ENCODE measurements around the gene MSH4. TPM values are rescaled to one million over a fixed set of nuclear protein-coding genes. Genes with fewer than 3 reads are reported as not detected.

MSH4 gene
- total RNA-seq, 4 donors from 2014 or later = 0.67 to 0.93 TPM; not detected in 2

- Histone ChIP-seq H3K27me3 (no peaks in the 10 kb centered on the region), H3K4me3 (no peak overlapping the region), H3K9me3 (no peaks in the 10 kb centered on the region), H3K36me3 (peaks cover 10 to 53% of the 10 kb centered on the region in 2 donors), H3K27ac (peak overlapping the region in 1 of 4 donors; percentile 5), H3K4me1 (peaks cover 3 to 60% (median 37%) of the 10 kb centered on the region in 3 donors)
- TF ChIP-seq EP300 (IDR thresholded peaks at IDR 0.05) (no peak), POLR2AphosphoS5 (IDR thresholded peaks at IDR 0.05) (no peak), CTCF (IDR thresholded peaks at IDR 0.05) (no peak), POLR2A (IDR thresholded peaks at IDR 0.05) (no peak)
- no peak for ATAC-seq
These were observed 6.7 kb upstream of the MSH4 start for GRCh38 chr1:75789988-75790387.

GRCh38 chr1:75791022-75791421 lies 5.7 kb upstream of the MSH4 start:
- peaks cover 3 to 52% (median 37%) of the 10 kb centered on the region in 3 donors for H3K4me1 ChIP-seq
- H3K27me3 ChIP-seq = no peaks in the 10 kb centered on the region
- ATAC-seq = no peak
- TF ChIP-seq CTCF (IDR thresholded peaks at IDR 0.05) = no peak
- TF ChIP-seq POLR2A (IDR thresholded peaks at IDR 0.05) = no peak
- no peak for TF ChIP-seq EP300 (IDR thresholded peaks at IDR 0.05)
- no peak for TF ChIP-seq POLR2AphosphoS5 (IDR thresholded peaks at IDR 0.05)
- WGBS, 2 donors (ENCODE audit: low coverage in 1 of 2) = 44 to 76% methylated on average over 1 of the region's 1 CpG
- peak overlapping the region in 3 of 4 donors; percentile 18 to 48 (median 37) for H3K27ac ChIP-seq
- no peak overlapping the region for H3K4me3 ChIP-seq
- H3K36me3 ChIP-seq = peaks cover 12 to 63% of the 10 kb centered on the region in 2 donors
- H3K9me3 ChIP-seq = no peaks in the 10 kb centered on the region

GRCh38 chr1:75792091-75792490 lies 4.6 kb upstream of the MSH4 start:
- no peak for ATAC-seq
- Histone ChIP-seq H3K36me3 (peaks cover 12 to 74% of the 10 kb centered on the region in 2 donors), H3K27me3 (no peaks in the 10 kb centered on the region), H3K4me1 (peaks cover 3 to 46% (median 37%) of the 10 kb centered on the region in 3 donors), H3K27ac (no peak overlapping the region), H3K4me3 (no peak overlapping the region), H3K9me3 (no peaks in the 10 kb centered on the region)
- WGBS, 2 donors (ENCODE audit: low coverage in 1 of 2) = 100% methylated on average over 2 to 3 of the region's 3 CpGs
- TF ChIP-seq EP300 (IDR thresholded peaks at IDR 0.05) (no peak), POLR2A (IDR thresholded peaks at IDR 0.05) (no peak), POLR2AphosphoS5 (IDR thresholded peaks at IDR 0.05) (no peak), CTCF (IDR thresholded peaks at IDR 0.05) (no peak)

- Histone ChIP-seq H3K4me1 (peaks cover 0 to 23% (median 14%) of the 10 kb centered on the region in 3 donors), H3K4me3 (no peak overlapping the region), H3K9me3 (no peaks in the 10 kb centered on the region), H3K27ac (no peak overlapping the region), H3K27me3 (no peaks in the 10 kb centered on the region), H3K36me3 (peaks cover 12 to 90% of the 10 kb centered on the region in 2 donors)
- 98 to 100% methylated on average over 2 of the region's 2 CpGs for WGBS, 2 donors (ENCODE audit: low coverage in 1 of 2)
- TF ChIP-seq EP300 (IDR thresholded peaks at IDR 0.05) (no peak), POLR2AphosphoS5 (IDR thresholded peaks at IDR 0.05) (no peak), POLR2A (IDR thresholded peaks at IDR 0.05) (no peak), CTCF (IDR thresholded peaks at IDR 0.05) (no peak)
- no peak for ATAC-seq
These were observed 2.3 kb upstream of the MSH4 start for GRCh38 chr1:75794382-75794781.

- H3K27ac ChIP-seq = no peak overlapping the region
- ATAC-seq = no peak
- TF ChIP-seq EP300 (IDR thresholded peaks at IDR 0.05) (no peak), CTCF (IDR thresholded peaks at IDR 0.05) (no peak), POLR2AphosphoS5 (IDR thresholded peaks at IDR 0.05) (no peak), POLR2A (IDR thresholded peaks at IDR 0.05) (no peak)
- H3K36me3 ChIP-seq = peaks cover 12 to 80% of the 10 kb centered on the region in 2 donors
- H3K4me1 ChIP-seq = peaks cover 0 to 9% (median 2%) of the 10 kb centered on the region in 3 donors
- 100% methylated on average over 1 to 2 of the region's 4 CpGs for WGBS, 2 donors (ENCODE audit: low coverage in 1 of 2)
- H3K9me3 ChIP-seq = no peaks in the 10 kb centered on the region
- no peaks in the 10 kb centered on the region for H3K27me3 ChIP-seq
- H3K4me3 ChIP-seq = no peak overlapping the region
These were observed 934 bp upstream of the MSH4 start for GRCh38 chr1:75795703-75796193.

All from gastroesophageal sphincter (tissue), 4 donors.